Measurements from ENCODE around the gene TBCCD1.

- no peak for TF ChIP-seq CTCF (IDR thresholded peaks at IDR 0.05; ENCODE audit: low read length)
- TF ChIP-seq EZH2 (IDR thresholded peaks at IDR 0.05; ENCODE audit: borderline replicate concordance, low read length): no peak
Observed at GRCh38 chr3:186520957-186521842, 45.9 kb downstream of the TBCCD1 start.

Measured in OCI-LY1 (cell line).